DMS79 treated with DMSO at 0.1 percent for 48 hours (cell line): ENCODE data around the gene AP1AR.
"Not testable (repeated sequence)": the region's sequence is repeated elsewhere in the genome, so short reads cannot be mapped to it uniquely, and the experiment has no call there.

Experiments used
- DNase-seq: peaks from one replicate; lab custom pipeline; 2025; lab: John Stamatoyannopoulos, UW

AP1AR gene, protein sequence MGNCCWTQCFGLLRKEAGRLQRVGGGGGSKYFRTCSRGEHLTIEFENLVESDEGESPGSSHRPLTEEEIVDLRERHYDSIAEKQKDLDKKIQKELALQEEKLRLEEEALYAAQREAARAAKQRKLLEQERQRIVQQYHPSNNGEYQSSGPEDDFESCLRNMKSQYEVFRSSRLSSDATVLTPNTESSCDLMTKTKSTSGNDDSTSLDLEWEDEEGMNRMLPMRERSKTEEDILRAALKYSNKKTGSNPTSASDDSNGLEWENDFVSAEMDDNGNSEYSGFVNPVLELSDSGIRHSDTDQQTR

DNA sequence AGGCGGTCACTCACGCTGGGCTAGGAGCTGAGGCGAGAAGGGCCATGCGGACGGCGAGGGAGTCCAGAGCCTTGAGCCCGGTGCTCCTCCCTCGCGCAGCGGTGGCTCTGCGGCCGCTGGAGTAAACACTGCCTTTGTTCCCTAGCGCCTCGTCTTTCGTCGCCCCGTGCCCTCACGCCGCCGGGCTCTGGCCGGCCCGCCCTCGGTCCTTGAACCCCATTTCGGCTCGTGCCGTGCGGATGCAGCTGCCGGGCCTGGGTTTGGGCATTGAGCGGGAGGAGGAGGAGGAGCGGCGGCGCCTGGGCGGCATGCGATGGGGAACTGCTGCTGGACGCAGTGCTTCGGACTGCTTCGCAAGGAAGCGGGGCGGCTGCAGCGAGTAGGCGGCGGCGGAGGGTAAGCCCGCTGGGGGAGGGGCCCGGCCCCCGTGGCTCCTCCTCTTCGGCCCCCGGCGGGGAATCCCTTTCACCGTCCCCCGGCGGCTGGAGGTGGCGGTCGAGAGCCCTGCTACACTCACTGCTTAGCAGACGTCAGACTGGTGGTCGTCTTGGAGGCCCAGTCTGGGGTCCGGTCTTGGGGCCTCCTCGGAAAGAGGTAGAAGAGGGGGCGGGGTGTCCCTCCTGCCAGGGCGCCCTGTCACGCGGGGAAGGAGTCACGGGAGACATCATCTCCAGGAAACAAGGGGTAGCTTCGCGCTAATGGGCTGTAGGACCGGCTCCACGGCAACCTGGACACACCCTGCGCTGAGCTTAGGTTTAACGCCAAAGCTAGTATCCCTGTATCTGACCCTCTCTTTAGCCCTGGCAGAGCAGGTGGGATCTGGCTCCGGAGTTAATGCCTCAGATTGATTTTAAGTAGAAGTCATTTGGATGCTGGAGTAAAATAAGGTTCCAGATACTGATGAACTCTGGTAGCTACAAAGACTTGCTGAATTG is at the start of gene AP1AR:
Gene AP1AR (plus strand): TSS at position 9 of the 935 bp plus-strand sequence. CDS start 305 bp downstream, at position 314.
- DNase-seq: peak; percentile 18

DNA sequence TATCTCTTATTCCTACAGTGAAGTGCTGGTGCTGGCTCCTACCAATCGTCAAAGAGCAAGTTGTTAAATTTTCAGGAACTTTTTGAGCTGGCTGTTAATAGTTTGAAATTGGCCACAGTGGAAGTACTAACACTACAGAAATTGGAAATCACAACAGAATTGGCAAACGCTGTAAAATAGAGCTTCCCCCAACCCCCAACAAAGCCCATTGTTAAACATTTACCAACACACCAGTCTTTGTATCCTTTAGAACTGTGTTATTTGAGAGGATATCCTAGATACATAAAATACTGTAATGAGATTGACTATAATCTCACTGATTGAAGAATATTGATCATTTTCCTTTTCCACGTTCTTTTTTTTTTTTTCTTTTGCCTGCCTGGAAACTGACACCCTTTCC is 49.0 kb upstream of the AP1AR start:
- no peak for DNase-seq

DNA sequence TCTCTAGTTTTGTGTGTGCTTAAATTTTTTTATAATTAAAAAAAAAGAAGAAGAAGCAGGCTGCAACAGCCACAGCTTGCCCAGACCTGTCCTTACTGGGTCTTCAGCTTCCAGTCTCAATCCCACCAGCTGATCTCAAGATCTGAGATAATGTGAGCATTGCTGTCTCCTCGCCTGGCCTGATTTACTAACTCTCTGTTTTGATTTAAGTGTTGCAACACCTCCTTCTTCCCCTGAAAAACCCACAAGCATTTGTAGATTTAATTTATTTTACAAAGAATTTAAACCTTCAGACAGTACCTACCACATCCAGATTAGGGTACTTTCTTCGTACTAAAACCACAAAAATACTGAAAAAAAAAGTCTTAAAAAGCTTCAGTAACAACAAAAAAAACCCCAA is 48.3 kb upstream of the AP1AR start:
- no peak for DNase-seq

DNA sequence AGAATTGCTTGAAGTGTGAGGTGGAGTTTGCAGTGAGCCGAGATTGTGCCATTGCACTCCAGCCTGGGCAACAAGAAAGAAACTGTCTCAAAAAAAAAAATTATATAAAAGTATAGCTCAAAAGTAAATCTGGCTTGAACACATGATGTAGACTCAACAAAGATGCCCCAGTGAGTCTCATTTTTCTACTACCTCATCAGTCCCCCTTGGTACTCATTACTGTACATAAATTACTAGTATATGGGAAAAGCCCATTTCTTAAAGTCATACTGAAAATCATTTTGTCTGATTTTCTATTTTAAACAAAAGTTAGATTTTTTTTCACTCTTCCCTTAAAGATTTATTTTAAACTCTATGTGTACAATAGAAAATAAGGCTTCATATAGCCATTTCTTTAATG is 47.1 kb upstream of the AP1AR start:
- DNase-seq: no peak

DNA sequence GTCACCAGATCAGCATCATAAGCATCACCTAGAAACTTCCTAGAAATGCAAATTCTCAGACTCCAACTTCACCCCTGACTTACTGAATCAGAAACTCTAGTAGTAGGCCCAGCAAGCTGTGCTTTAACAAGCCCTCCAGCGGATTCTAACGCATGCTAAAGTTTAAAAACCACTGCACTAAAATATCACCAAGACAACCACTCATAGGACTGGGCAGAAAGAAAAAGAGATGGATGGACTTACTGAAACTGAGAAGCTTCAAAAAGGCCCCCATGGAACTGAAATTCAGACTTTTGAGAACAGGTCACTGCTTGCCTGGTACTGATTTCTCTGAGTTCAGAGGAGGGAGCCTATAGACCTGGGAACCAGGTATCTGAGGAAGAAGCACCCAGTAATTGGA is 46.3 kb upstream of the AP1AR start:
- DNase-seq: no peak

DNA sequence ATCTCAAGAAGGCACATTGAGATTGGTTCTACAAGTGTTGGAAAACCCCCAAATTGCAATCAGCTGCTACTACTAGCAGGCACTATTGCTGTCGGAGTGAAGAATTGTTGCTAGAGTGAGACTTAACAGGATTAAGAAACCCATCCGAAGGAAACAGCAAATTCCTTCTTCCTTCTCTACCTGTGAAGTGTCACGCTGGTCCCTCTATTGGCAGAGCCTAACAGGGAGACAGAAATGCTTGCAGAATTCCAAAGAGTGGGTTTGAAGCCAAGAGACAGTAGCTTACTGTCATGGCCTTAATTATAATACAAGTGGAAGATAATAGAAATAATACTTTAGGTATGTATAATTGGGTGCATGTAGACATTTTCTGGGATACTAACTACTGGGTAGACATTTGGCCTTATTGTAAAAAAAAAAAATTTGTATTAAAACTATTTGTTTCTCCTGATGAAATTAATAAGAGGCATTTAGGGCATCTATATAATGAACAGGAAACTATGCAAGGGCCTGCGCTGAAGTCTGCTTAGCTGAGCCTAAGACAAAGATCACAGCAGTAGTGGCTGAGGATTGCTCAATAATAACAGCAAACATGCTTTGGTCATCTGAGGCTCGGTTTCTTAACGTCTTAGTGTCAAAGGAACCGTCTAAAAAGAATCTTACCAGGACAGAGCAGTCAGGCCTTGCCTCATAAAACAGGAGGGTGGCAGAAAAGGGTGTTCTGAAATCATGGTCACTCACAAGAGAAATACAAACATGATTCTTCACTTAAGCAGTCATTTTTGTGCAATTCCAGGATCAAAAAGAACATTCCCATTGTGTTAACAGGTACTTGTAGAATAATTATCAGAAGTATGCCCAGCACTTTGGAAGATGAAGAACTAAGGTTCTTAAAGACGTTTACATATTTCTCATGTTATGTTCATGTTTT is 45.6 kb upstream of the AP1AR start:
- DNase-seq: no peak

DNA sequence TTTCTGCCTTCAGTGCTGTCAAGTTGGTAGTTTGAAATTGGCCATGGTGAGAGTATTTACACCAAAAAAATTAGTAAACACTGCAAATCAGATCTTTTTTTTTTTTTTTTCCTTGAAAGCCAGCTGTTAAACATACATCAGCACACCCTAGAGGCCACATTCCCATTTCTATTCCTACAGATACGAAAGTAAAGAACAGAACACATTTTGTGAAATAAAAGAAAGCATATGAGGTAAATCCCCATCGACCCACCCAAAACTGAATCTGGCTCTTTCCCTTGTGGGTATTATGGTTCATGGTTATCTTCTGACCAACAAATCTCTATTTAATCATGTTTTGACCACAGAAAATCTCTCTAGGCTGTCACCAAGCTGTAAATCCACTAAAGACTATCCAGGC is 41.8 kb upstream of the AP1AR start:
- DNase-seq: no peak

DNA sequence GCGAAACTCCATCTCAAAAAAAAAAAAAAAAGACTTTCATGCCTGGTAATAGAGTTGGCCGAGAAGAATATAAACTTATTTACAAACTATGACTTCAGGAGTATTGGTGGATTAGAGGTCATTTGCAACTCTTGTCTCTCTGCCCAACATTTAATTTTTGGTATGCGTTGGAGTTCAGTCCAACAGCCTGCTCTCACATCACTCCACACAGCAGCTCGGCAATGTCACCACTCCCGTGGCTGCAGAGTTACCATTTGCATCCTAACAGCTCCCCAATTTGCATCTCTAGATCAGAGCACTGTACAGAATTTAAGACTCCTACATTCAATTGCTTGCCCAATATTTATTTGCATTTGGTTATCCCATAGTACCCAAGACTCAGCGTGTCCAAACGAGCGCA is 40.9 kb upstream of the AP1AR start:
- no peak for DNase-seq

DNA sequence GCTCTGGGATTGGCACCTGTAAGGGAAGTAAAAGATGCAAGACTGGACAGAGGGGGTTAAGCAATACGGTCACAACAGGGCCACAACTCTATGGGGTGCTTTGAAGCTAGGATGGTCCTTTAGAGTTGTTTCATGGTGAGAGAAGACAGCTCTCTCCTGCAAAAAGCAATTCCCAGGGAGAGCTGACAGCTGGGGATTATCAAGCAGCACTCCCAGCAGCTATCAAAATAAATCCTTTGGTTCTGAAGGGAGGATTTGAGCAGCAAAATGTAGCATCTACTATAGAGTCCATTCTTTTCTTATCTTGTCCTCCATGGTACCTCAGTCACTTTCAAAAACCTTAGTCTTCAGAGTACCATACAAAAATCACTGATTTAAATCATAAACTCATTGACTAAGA is 35.1 kb upstream of the AP1AR start:
- no peak for DNase-seq

DNA sequence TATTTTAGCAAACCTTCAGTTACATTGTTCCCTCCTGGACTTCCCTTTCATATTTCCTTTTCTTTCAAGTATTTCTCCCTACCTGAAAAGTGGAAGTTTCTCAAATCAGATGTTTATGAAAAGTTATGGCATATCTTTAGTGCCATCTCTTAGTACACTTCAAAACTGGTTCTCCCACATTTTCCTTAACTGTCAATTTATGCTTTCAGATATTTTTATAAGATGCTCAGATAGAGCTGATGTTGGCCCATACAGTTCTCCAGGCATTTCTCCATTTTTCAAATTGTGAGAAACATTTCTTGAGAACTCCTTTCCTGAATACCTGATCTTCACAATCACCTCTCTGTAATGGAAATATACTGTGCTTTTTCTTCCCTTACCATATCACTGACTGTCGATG is 32.5 kb upstream of the AP1AR start:
- DNase-seq: no peak

DNA sequence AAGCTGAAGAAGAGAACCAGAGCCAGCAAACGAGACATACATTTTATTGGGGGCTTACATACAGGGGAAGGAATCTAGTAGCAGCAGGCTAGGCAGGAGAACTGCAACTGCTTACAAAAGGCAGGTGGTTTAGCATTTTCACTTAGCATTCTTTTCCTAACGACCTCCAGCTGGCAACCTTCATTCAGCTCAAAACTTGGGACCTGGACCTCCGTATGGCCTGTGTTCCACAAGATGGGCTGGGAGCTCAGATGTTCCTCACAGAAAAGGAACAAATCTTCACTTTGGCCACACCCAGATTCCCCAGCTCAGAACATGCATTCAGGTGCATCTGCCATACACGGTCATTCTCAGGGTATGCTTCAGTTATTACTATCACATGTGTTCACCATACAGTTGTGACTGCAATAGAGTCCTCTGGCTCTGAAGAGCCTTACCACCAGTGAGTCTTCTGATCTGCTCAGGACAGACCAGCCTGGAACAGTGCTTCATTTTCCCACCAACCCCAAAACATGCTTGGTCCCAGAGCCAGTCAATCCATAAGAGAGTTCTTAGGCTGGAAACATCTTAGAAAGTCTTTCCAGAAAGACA is 29.6 kb upstream of the AP1AR start:
- no peak for DNase-seq

DNA sequence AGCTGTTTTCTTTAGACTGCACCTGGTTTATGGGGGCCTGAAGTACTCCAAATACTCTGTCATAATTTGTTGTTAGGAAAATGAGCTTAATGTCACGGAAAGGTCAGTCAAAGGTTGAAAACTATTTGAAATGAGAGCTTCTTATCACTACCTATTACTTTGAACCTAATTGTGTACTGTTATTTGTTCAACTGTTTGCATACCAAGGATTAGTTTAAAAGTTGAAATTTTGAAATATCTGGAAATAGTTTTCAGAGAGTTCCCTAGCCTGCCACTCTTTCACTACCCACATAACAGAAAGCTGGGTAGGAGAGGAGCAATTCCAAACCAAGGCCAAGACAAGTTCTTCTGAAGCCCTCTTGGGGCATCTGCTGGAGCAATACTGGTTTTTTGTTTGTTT is 28.0 kb upstream of the AP1AR start:
- no peak for DNase-seq

DNA sequence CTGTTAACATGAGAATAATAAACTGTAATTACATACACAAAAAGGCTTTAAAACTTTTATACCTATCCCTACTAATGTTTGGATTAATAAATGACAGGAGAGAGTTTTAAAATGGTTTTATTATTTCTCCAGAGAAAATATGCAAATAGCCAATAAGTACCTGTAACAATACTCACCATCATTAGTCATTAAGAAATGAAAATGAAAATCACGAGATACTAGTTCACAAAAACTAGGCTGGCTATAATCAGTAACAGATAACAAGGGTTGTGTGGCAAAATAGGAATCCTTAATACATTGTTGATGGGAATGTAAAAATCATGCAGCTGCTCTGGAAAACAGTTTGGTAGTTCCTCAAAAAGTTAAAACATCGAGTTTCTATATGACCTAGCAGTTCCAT is 25.2 kb upstream of the AP1AR start:
- no peak for DNase-seq

DNA sequence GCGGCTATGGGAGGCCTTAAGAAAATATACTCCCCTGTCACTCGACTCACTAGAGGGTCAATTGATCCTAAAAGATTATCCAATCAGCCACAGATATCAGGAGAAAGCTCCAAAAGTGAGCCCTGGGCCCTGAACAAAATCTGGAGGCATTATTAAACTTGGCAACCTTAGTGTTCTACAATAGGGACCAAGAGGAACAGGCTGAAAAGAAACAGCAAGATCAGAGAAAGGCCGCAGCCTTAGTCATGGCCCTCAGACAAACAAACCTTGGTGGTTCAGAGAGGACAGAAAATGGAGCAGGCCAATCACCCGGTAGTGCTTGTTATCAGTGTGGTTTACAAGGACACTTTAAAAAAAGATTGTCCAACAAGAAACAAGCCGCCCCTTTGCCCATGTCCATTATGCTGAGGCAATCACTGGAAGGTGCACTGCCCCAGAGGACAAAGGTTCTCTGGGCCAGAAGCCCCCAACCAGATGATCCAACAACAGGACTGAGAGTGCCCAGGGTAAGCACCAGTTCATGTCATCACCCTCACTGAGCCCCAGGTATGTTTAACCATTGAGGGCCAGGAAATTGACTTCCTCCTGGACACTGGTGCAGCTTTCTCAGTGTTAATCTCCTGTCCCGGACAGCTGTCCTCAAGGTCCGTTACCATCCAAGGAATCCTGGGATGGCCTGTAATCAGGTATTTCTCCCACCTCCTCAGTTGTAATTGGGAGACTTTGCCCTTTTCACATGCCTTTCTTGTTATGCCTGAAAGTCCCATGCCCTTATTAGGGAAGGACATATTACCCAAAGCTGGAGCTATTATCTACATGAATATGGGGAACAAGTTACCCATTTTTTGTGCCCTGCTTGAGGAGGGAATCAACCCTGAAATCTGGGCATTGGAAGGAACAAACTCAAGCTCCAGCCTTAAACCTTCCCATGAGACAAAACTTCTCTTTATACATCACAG is 23.2 kb upstream of the AP1AR start:
- DNase-seq: not testable (repeated sequence)

DNA sequence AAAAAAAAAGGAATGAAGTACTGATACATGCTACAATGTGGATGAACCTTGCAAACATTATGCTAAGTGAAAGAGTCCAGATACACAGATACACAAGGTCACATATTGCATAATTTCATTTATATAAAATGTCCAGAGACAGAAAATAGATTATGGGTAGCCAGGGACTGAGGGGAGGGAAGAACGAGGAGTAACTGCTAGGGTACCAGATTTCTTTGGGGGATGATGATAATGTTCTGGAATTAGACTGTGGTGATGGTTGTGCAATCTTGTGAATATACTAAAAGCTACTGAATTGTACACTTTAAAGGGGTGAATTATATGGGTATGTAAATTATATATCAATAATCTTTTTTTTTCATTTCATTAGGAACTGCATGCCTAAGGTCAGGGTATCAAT is 20.8 kb upstream of the AP1AR start:
- DNase-seq: no peak

DNA sequence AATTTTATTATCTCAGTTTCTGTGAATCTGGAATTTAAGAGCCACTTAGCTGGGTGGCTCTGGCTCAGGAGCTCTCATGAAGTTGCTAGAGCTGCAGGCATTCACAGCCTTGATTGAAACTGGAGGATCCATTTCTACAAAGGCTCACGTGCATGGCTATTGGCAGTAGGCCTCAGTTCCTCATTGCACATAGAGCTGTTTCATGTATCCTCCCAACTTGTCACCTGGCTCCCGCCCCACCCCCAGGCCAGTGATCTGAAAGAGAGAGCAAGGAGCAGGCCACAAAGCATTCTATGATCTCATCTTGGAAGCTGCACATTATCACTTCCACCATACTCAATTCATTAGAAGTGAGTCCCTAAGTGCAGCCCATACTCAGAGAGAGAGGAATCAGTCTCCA is 18.5 kb upstream of the AP1AR start:
- no peak for DNase-seq

DNA sequence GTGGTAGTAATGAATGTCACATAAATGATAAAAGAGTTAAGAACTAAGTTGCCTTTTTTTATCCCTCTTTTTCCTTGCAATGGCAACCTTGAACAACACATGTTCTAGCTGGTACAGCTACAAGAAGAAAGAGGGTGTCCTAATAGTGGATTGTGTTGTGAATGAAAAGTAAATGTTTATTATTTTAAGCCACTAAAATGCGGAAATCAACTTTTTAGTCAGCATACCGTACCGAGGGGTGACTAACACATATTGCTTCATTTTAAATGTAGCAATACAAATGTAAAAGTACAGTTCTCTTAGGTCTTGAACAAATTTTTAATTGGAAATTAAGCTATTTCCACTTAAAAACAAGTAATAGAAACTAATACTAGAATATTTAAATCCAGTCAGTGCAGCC is 17.7 kb upstream of the AP1AR start:
- DNase-seq: no peak

DNA sequence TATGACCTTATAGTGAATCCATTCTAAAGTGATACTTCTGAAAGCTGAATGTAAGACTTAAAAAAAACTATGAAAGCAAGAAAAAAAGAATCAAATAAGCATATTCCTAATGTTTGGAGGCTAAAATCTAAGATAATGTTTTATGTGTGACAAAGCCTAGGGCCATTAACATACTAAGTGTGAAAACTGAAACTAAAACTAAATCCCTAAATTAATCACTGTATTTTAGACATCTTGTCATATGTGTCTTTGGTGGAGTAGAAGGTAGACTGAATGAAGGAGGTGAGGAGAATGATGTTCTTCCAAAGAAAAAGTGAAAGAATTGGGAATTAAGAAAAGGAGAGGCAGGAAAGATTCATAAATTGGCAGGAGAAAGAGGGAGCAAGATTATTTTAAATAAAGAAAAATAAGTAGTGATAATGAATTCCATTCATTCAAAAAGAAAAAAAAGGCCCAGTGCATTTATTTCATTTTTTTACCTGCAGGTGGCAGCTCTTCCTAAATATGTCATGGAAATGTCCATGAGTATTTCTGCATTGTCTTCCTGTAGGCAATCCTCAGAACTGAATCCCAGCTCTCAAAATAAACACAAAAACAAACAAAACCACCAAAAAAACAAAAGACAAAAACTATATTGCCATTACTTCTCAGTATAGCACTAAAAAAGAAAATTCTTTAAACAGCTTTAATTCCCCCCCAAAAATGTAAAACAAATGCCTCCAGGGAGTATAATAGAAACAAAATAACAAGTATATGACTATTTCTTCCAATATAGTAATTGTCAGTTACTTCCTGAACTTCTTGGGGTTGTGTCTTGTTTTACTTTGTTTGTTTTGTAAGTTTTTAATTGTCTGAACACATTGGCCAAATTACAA is 17.0 kb upstream of the AP1AR start:
- no peak for DNase-seq

DNA sequence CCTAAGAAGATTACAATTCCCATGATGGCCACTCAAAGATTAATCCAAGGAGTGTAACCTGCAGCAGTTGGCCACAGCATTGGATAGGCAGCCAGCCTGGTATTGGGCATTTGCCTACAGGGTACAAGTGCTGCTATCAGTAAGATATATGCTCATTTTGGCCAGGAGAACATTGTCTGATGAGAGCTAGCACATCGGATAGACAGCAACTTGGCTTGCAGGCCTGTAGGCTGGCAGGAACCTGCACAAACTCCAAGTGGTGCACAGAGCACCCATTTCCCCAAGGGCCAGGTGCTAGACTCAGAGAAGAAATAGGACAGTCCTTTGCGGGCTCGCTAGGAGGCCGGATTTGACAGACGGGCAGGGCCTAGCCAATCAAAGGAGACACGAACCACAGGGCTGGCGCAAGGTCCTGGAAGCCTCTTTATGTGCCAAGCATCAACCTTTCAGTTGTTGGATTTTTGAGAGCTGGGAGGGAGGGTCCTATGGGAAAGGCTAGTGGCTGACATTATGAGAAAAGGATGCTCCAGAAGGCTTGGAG is 11.7 kb upstream of the AP1AR start:
- DNase-seq: no peak
